ENCODE results near the gene GALNT12. TPM values are rescaled to one million over a fixed set of nuclear protein-coding genes. Genes with fewer than 3 reads are reported as not detected.

The GALNT12 gene
- total and polyA plus RNA-seq, 2 experiments from 2014 or later, result 14.6 to 23.6 TPM

DNA sequence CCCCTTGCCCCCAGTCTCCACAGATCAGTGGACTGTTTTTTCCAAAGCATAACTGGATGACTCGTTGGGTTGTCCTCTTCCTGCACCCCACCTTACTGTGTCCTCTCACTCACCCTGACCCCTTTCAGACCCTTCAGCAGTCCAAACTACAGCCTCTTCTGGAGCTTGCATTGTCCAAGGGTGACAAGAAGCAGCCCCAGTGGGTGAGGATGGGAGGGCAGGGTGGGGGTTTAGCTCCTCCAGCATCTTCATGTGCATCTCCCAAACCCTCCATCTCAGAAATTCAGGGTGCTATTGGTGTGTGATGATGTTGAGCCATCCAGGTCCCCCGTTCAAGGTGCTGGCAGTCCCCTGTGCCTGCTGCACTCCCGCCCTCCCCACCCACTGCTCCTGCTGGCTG is 73.9 kb downstream of the GALNT12 start:
- no peaks in the 10 kb centered on the region for H3K36me3 Mint-ChIP-seq (ENCODE audit: low read depth)

DNA sequence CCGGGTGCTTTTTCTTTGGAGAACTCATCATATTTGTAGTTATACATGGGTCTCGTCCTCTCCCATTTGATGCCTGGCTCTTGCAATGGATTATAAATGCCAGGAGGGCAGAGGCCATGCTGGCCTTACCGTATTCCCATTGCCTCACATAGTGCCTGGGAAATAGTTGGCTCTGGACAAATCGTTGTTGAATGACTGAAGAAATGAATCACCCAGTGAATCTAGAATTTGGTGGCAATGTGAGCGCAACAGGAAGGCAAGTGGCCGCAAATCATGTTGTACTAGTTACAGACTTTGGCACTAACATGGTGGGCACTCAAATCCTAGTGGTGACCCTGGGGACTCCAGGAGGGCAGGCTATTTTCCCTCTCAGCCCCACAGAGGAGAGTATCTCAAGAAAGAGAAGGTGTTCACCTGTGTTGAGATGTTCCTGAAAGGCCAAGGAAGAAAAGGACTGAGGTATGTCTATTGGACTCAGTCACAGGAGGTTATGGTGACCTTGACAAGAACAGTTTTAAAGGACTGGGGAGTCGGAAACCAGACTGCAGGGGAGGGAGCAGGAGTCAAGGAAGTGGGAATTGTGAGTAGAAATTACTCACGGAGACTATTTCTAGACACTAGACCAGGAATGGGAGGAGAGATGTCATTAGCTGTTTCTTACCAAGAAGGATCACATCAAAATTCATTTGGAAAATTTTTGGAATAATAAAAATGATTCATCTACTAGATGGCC is 74.5 kb downstream of the GALNT12 start:
- peaks cover 4% of the 10 kb centered on the region for H3K27me3 Mint-ChIP-seq (ENCODE audit: insufficient read depth, low read depth, poor library complexity)
- H2AFZ ChIP-seq, result no peak overlapping the region
- TF ChIP-seq JUNB (IDR thresholded peaks at IDR 0.05; ENCODE audit: unreplicated experiment) (no peak), ZNF331 (CRISPR knock-in tag; IDR thresholded peaks at IDR 0.05; ENCODE audit: low read depth) (no peak), POLR2AphosphoS5 (IDR thresholded peaks at IDR 0.05; ENCODE audit: low read depth) (no peak), NANOG (IDR thresholded peaks at IDR 0.05; ENCODE audit: borderline replicate concordance) (no peak), CREB1 (CRISPR knock-in tag; IDR thresholded peaks at IDR 0.05; ENCODE audit: low read depth) (no peak), STAT1 (IDR thresholded peaks at IDR 0.05; ENCODE audit: unreplicated experiment) (no peak), ZNF114 (CRISPR knock-in tag; IDR thresholded peaks at IDR 0.05) (no peak)
- TF ChIP-seq, protein P1, sequence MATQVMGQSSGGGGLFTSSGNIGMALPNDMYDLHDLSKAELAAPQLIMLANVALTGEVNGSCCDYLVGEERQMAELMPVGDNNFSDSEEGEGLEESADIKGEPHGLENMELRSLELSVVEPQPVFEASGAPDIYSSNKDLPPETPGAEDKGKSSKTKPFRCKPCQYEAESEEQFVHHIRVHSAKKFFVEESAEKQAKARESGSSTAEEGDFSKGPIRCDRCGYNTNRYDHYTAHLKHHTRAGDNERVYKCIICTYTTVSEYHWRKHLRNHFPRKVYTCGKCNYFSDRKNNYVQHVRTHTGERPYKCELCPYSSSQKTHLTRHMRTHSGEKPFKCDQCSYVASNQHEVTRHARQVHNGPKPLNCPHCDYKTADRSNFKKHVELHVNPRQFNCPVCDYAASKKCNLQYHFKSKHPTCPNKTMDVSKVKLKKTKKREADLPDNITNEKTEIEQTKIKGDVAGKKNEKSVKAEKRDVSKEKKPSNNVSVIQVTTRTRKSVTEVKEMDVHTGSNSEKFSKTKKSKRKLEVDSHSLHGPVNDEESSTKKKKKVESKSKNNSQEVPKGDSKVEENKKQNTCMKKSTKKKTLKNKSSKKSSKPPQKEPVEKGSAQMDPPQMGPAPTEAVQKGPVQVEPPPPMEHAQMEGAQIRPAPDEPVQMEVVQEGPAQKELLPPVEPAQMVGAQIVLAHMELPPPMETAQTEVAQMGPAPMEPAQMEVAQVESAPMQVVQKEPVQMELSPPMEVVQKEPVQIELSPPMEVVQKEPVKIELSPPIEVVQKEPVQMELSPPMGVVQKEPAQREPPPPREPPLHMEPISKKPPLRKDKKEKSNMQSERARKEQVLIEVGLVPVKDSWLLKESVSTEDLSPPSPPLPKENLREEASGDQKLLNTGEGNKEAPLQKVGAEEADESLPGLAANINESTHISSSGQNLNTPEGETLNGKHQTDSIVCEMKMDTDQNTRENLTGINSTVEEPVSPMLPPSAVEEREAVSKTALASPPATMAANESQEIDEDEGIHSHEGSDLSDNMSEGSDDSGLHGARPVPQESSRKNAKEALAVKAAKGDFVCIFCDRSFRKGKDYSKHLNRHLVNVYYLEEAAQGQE (IDR thresholded peaks at IDR 0.05; ENCODE audit: unreplicated experiment), result no peak
- TF ChIP-seq, protein P2, sequence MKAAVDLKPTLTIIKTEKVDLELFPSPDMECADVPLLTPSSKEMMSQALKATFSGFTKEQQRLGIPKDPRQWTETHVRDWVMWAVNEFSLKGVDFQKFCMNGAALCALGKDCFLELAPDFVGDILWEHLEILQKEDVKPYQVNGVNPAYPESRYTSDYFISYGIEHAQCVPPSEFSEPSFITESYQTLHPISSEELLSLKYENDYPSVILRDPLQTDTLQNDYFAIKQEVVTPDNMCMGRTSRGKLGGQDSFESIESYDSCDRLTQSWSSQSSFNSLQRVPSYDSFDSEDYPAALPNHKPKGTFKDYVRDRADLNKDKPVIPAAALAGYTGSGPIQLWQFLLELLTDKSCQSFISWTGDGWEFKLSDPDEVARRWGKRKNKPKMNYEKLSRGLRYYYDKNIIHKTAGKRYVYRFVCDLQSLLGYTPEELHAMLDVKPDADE (IDR thresholded peaks at IDR 0.05), result no peak
- TF ChIP-seq, protein P3, sequence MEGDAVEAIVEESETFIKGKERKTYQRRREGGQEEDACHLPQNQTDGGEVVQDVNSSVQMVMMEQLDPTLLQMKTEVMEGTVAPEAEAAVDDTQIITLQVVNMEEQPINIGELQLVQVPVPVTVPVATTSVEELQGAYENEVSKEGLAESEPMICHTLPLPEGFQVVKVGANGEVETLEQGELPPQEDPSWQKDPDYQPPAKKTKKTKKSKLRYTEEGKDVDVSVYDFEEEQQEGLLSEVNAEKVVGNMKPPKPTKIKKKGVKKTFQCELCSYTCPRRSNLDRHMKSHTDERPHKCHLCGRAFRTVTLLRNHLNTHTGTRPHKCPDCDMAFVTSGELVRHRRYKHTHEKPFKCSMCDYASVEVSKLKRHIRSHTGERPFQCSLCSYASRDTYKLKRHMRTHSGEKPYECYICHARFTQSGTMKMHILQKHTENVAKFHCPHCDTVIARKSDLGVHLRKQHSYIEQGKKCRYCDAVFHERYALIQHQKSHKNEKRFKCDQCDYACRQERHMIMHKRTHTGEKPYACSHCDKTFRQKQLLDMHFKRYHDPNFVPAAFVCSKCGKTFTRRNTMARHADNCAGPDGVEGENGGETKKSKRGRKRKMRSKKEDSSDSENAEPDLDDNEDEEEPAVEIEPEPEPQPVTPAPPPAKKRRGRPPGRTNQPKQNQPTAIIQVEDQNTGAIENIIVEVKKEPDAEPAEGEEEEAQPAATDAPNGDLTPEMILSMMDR (conservative IDR thresholded peaks at IDR 0.05; ENCODE audit: low read depth in 2 of 2), result no peak

More for the DNA sequence above, 73.9 kb downstream of the GALNT12 start:
- H3K27me3 ChIP-seq (ENCODE audit: insufficient read depth), result no peaks in the 10 kb centered on the region
- Mint-ChIP-seq H3K4me1 (no peaks in the 10 kb centered on the region; the same call in 2 of the 3 replicates), H3K27me3 (ENCODE audit: insufficient read depth, low read depth, poor library complexity) (peaks cover 4% of the 10 kb centered on the region), H3K9me3 (no peaks in the 10 kb centered on the region), H3K27ac (no peak overlapping the region), H3K4me3 (no peak overlapping the region)
- H3K9me2 ChIP-seq (ENCODE audit: insufficient read depth), result no peaks in the 10 kb centered on the region
- no peaks in the 10 kb centered on the region for H4K20me1 ChIP-seq (replicated peaks; ENCODE audit: insufficient read depth)
- DNase-seq (ENCODE audit: low spot score) (no peak), ATAC-seq (no peak)
- H3K4me3 ChIP-seq, result no peak overlapping the region
- no peaks in the 10 kb centered on the region for H3F3A ChIP-seq (replicated peaks; ENCODE audit: low read depth)
- no peaks in the 10 kb centered on the region for H3K4me1 ChIP-seq (ENCODE audit: insufficient read depth)
- TF ChIP-seq JUNB (IDR thresholded peaks at IDR 0.05; ENCODE audit: unreplicated experiment), result no peak
- no peaks in the 10 kb centered on the region for H3K79me2 ChIP-seq (replicated peaks; ENCODE audit: insufficient read depth)
- H3K36me3 ChIP-seq (ENCODE audit: insufficient read depth), result no peaks in the 10 kb centered on the region
- H2AFZ ChIP-seq, result no peak overlapping the region
- no peak overlapping the region for H3K27ac ChIP-seq (ENCODE audit: low read depth)
- no peak overlapping the region for H3K4me2 ChIP-seq

More for the DNA sequence above, 74.5 kb downstream of the GALNT12 start:
- Histone ChIP-seq H3K79me2 (replicated peaks; ENCODE audit: insufficient read depth) (no peaks in the 10 kb centered on the region), H3K27me3 (ENCODE audit: insufficient read depth) (no peaks in the 10 kb centered on the region), H3K27ac (ENCODE audit: low read depth) (no peak overlapping the region), H3F3A (replicated peaks; ENCODE audit: low read depth) (no peaks in the 10 kb centered on the region), H4K20me1 (replicated peaks; ENCODE audit: insufficient read depth) (no peaks in the 10 kb centered on the region), H3K4me3 (no peak overlapping the region), H3K36me3 (ENCODE audit: insufficient read depth) (no peaks in the 10 kb centered on the region), H3K4me1 (ENCODE audit: insufficient read depth) (no peaks in the 10 kb centered on the region), H3K4me2 (no peak overlapping the region), H3K9me2 (ENCODE audit: insufficient read depth) (no peaks in the 10 kb centered on the region)
- no peak for DNase-seq (ENCODE audit: low spot score)
- no peak overlapping the region for H3K4me3 Mint-ChIP-seq
- no peaks in the 10 kb centered on the region for H3K36me3 Mint-ChIP-seq (ENCODE audit: low read depth)
- H3K4me1 Mint-ChIP-seq, result no peaks in the 10 kb centered on the region
- no peaks in the 10 kb centered on the region for H3K9me3 Mint-ChIP-seq
- H3K27ac Mint-ChIP-seq, result no peak overlapping the region
- ATAC-seq, result no peak
